K562 (cell line): ENCODE data around the gene TGM1. TPM values are rescaled to one million over a fixed set of nuclear protein-coding genes. Genes with fewer than 3 reads are reported as not detected.

Experiments
- ATAC-seq: fragments of 200-7000 bp; cut with Tn5 transposase; 3 replicates; pipeline ENCODE4 v1.9.1; 2020; ENCODE audit warnings: moderate library complexity
- BruUV-seq: library from RNA; stranded (reverse); fragments of 400-500 nt; replicated peaks from 2 replicates; lab custom pipeline; 2021; lab: Mats Ljungman, UMichigan
- CTCF ChIA-PET: fragments of 300-600 bp; formaldehyde crosslinking; extraction: SDS; loops from one replicate; lab custom pipeline; 2021; ENCODE audit warnings: low intra/inter-chr PET ratio; lab: Yijun Ruan, JAX
- POLR2A ChIA-PET: fragments of 300-600, 350-650 bp; sonication (Branson Sonifier 250); formaldehyde crosslinking; extraction: SDS; loops from one replicate; lab custom pipeline; 2021; ENCODE audit warnings: antibody characterized with exemption, inconsistent platforms; lab: Yijun Ruan, JAX
- DNase-seq, 4 experiments: peaks; one replicate each; pipeline versions ENCODE4 v3.0.0 to v3.0.0-alpha.2; 2011 to 2018; ENCODE audit warnings: low spot score in 3 of 4, mixed read lengths in 3 of 4; ENCODE audit errors: extremely low read depth in 1 of 4
- FAIRE-seq: peaks from 2 replicates; lab custom pipeline; 2011; peaks lifted over from hg19 to GRCh38; lab: Jason Lieb, UNC
- H2AFZ ChIP-seq: 2 replicates; pipeline ENCODE4 v1.6.0; 2011; ENCODE audit warnings: low read depth, low read length, control low read depth, inconsistent platforms
- H3K27ac ChIP-seq: fragments of 200-600 bp; 3 replicates; pipeline ENCODE4 v1.8.0; 2011; ENCODE audit warnings: low read depth, mild to moderate bottlenecking, control low read depth, inconsistent platforms, low read length, moderate library complexity, mixed read lengths; ENCODE audit errors: extremely low read depth
- H3K27me3 ChIP-seq, 2 experiments: fragments of 300-600 bp in 1 of 2; 2 replicates in 1 of 2; 3 replicates in 1 of 2; pipeline versions ENCODE4 v1.6.0 to v1.8.0; 2011; ENCODE audit warnings: inconsistent platforms in 2 of 2, low read length in 2 of 2, mild to moderate bottlenecking in 1 of 2, mixed read lengths in 1 of 2, moderate library complexity in 1 of 2; ENCODE audit not compliant: control insufficient read depth in 2 of 2, insufficient read depth in 2 of 2
- H3K36me3 ChIP-seq: fragments of 300-600 bp; 3 replicates; pipeline ENCODE4 v1.8.0; 2011; ENCODE audit warnings: mild to moderate bottlenecking, low read length, inconsistent platforms; ENCODE audit not compliant: control insufficient read depth, insufficient read depth
- H3K4me1 ChIP-seq, 2 experiments: fragments of 200-600 bp in 1 of 2; replicated peaks in 1 of 2; 2 replicates in 1 of 2; 3 replicates in 1 of 2; pipeline versions ENCODE4 v1.5.1 to v1.8.0; 2011; ENCODE audit warnings: inconsistent platforms in 2 of 2, low read length in 2 of 2, mild to moderate bottlenecking in 1 of 2, mixed read lengths in 1 of 2, moderate library complexity in 1 of 2; ENCODE audit not compliant: control insufficient read depth in 2 of 2, insufficient read depth in 2 of 2
- H3K4me2 ChIP-seq: 2 replicates; pipeline ENCODE4 v1.6.1; 2011; ENCODE audit warnings: low read length, control low read depth, inconsistent platforms, mixed read lengths; ENCODE audit not compliant: insufficient read depth
- H3K4me3 ChIP-seq: fragments of 200-600 bp; sonication (generic), shearing (Covaris generic); 2 replicates; pipeline ENCODE4 v1.5.1; 2016; ENCODE audit warnings: control low read depth, inconsistent platforms
- H3K79me2 ChIP-seq: fragments of 200-600 bp; 3 replicates; pipeline ENCODE4 v1.8.0; 2011; ENCODE audit warnings: low read length, inconsistent platforms; ENCODE audit not compliant: control insufficient read depth, insufficient read depth
- H3K9ac ChIP-seq, 2 experiments: 2 replicates each; pipeline versions ENCODE4 v1.6.0 to v1.6.1; 2011; ENCODE audit warnings: low read depth in 2 of 2, low read length in 2 of 2, control low read depth in 1 of 2, inconsistent platforms in 1 of 2, mild to moderate bottlenecking in 1 of 2, mixed read lengths in 1 of 2; ENCODE audit not compliant: insufficient read depth in 1 of 2
- H3K9me1 ChIP-seq: one replicate; pipeline ENCODE4 v1.6.0; 2011; ENCODE audit warnings: inconsistent platforms, mild to moderate bottlenecking, low read length, moderate library complexity; ENCODE audit not compliant: control insufficient read depth, insufficient read depth
- H3K9me3 ChIP-seq: replicated peaks from 2 replicates; pipeline ENCODE4 v1.5.1; 2011; ENCODE audit warnings: low read depth, low read length, inconsistent platforms; ENCODE audit not compliant: control insufficient read depth, insufficient read depth
- H4K20me1 ChIP-seq: replicated peaks from 2 replicates; pipeline ENCODE4 v1.6.1; 2011; ENCODE audit warnings: low read length, inconsistent platforms, mixed read lengths; ENCODE audit not compliant: control insufficient read depth, insufficient read depth
- CBFB ChIP-seq: sonication (generic); formaldehyde crosslinking; IDR thresholded peaks from 2 replicates; pipeline ENCODE4 v1.4.0; 2020; ENCODE audit warnings: mild to moderate bottlenecking, missing genetic modification reagents
- CREB3 ChIP-seq: fragments of 450-650 bp; conservative IDR thresholded peaks from 2 replicates; pipeline ENCODE4 v1.6.1; 2016; ENCODE audit warnings: missing genetic modification characterization, low read depth, mild to moderate bottlenecking, missing compliant biosample characterization, moderate library complexity
- ETS1 ChIP-seq: conservative IDR thresholded peaks from 2 replicates; pipeline ENCODE4 v1.6.1; 2011; ENCODE audit warnings: low read depth, mild to moderate bottlenecking, low read length; ENCODE audit not compliant: control insufficient read depth
- ETS2 ChIP-seq: IDR thresholded peaks from 2 replicates; pipeline ENCODE4 v1.6.1; 2016; ENCODE audit warnings: borderline replicate concordance, missing genetic modification characterization, mild to moderate bottlenecking, moderate library complexity, missing compliant biosample characterization; ENCODE audit not compliant: poor library complexity, severe bottlenecking
- FOSL1 ChIP-seq: fragments of 200-800 bp; sonication (Bioruptor generic); conservative IDR thresholded peaks from 2 replicates; pipeline ENCODE4 v1.6.1; 2016; ENCODE audit warnings: missing genetic modification characterization, missing compliant biosample characterization
- NELFE ChIP-seq: IDR thresholded peaks from 2 replicates; pipeline ENCODE4 v1.6.1; 2011; ENCODE audit warnings: mild to moderate bottlenecking; ENCODE audit not compliant: insufficient read depth, insufficient read length
- POU5F1 ChIP-seq: fragments of 150-350 bp; IDR thresholded peaks from 2 replicates; pipeline ENCODE4 v1.6.1; 2014; ENCODE audit warnings: borderline replicate concordance, low read length, low read depth, mild to moderate bottlenecking; ENCODE audit not compliant: partially characterized antibody
- RBBP5 ChIP-seq: fragments of 200-600 bp; sonication (generic); IDR thresholded peaks from 2 replicates; pipeline ENCODE4 v1.6.1; 2012; ENCODE audit warnings: borderline replicate concordance, mild to moderate bottlenecking, low read length, control low read depth, inconsistent platforms; ENCODE audit not compliant: insufficient read depth, poor library complexity, severe bottlenecking
- RBM39 ChIP-seq: fragments of 200-400 bp; formaldehyde crosslinking; optimal IDR thresholded peaks from 2 replicates; pipeline ENCODE3; 2018; ENCODE audit warnings: low read depth, low read length
- SIN3A ChIP-seq, 2 experiments: fragments of 150-350 bp in 1 of 2; IDR thresholded peaks; 2 replicates each; pipeline ENCODE4 v1.6.1; 2011 to 2016; ENCODE audit warnings: borderline replicate concordance in 2 of 2, low read depth in 2 of 2, low read length in 2 of 2, mild to moderate bottlenecking in 2 of 2, moderate library complexity in 2 of 2; ENCODE audit not compliant: control insufficient read depth in 1 of 2
- TFE3 ChIP-seq: fragments of 450-650 bp; formaldehyde crosslinking; IDR thresholded peaks from 2 replicates; pipeline ENCODE4 v1.4.0; 2020; ENCODE audit warnings: mild to moderate bottlenecking, mixed read lengths
- ZFX ChIP-seq: sonication (generic); formaldehyde crosslinking; IDR thresholded peaks from 2 replicates; pipeline ENCODE4 v1.8.0; 2022; ENCODE audit warnings: mild to moderate bottlenecking, missing genetic modification reagents, moderate library complexity
- ZNF444 ChIP-seq: fragments of 250-450 bp; sonication (Bioruptor Pico); IDR thresholded peaks from 2 replicates; pipeline ENCODE4 v1.4.0; 2020; ENCODE audit warnings: mild to moderate bottlenecking, moderate library complexity
- ZSCAN29 ChIP-seq: fragments of 450-650 bp; IDR thresholded peaks from 2 replicates; pipeline ENCODE4 v1.6.1; 2017
- WGBS: fragments of 100-300 bp; shearing (Covaris generic); methylation state at CpG from one replicate; pipeline ENCODE4 v1.1.6; 2016; ENCODE audit warnings: low coverage, mixed read lengths; ENCODE audit not compliant: insufficient coverage; ENCODE audit errors: missing lambda C conversion rate; 5-methylcytosine and 5-hydroxymethylcytosine counted together
- in situ Hi-C: fragments of 300-500 bp; cut with MboI; formaldehyde crosslinking; loops from 4 replicates; pipeline ENCODE4 v1.15.0; 2018; ENCODE audit warnings: inconsistent platforms, mixed read lengths
- intact Hi-C: fragments of 100-400 bp; cut with micrococcal nuclease; formaldehyde crosslinking; loops from 2 replicates; pipeline ENCODE4 v1.14.2; 2022
- polyA plus RNA-seq, 8 experiments: library from polyadenylated mRNA; depleted of rRNA in 4 of 8; stranded (reverse) in 5 of 8; unstranded in 3 of 8; fragments of >200 nt; fragmentation: Nextera tagmentation in 2 of 8; fragmentation: Illumina TruSeq in 1 of 8; extraction: Ambion mirVana in 2 of 8; extraction: Trizol in 1 of 8; gene quantifications; 2 replicates each; pipeline versions ENCODE4 v1.2.1 to v1.2.3, GENCODE V29; 2011 to 2014; ENCODE audit warnings: inconsistent platforms in 1 of 8, missing spikeins in 1 of 8
- total RNA-seq, 7 experiments: library from RNA; depleted of rRNA in 6 of 7; stranded (reverse); fragments of >200 nt in 6 of 7; fragmentation: Illumina TruSeq in 2 of 7; extraction: Trizol in 2 of 7; gene quantifications; 2 replicates each; pipeline versions ENCODE4 v1.2.1 to v1.2.3, GENCODE V29; 2011 to 2021; ENCODE audit warnings: low replicate concordance in 1 of 7

The TGM1 gene
- total and polyA plus RNA-seq, 9 of the 15 experiments (the other 6 are each of a cell fraction or from before 2014, with no cell fraction given) = 0.13 to 4.4 (median 0.88) TPM

- TF ChIP-seq CREB3 (tag) = no peak
- peak; percentile 45 for TF ChIP-seq FOSL1 (tag)
- TF ChIP-seq TFE3 (CRISPR knock-in tag) = no peak
- TF ChIP-seq, all 486 proteins: peak for 7
Observed at GRCh38 chr14:24243336-24243836, 19.6 kb downstream of the TGM1 start (continued).

- TSS peak; percentile 59 for BruUV-seq
- CTCF ChIA-PET = interaction anchor here (0.9 to 3.0 kb wide), 3 partner anchors 29 to 66 kb away, joined by 3 to 41 read pairs (median 5); partner anchors contain the start of gene CIDEB
- peaks cover 42% of the 10 kb centered on the region for H3K36me3 ChIP-seq
- peak; percentile 40 for TF ChIP-seq RBM39
- TF ChIP-seq ETS2 (tag) = no peak
- TF ChIP-seq POU5F1 = no peak
- TF ChIP-seq RBBP5 = peak; percentile 66
- peak in 1 of 2 experiments; percentile 31; a peak in 1 of 4 replicates for TF ChIP-seq SIN3A (IDR thresholded peaks at IDR 0.05; ENCODE audit: borderline replicate concordance in 2 of 2, control insufficient read depth in 1 of 2, low read depth in 2 of 2, low read length in 2 of 2)
- TF ChIP-seq ZNF444 = no peak
- TF ChIP-seq NELFE = no peak
- no peak for TF ChIP-seq ZSCAN29
- no peak for TF ChIP-seq CBFB
- TF ChIP-seq ZFX (CRISPR knock-in tag) = 0 out of 2 replicates have a peak, but pooled peaks have one; percentile 27
- TF ChIP-seq ETS1 = 0 out of 2 replicates have a peak, but pooled peaks have one; percentile 47
Observed at GRCh38 chr14:24241829-24242443, 21.0 kb downstream of the TGM1 start.

More at GRCh38 chr14:24241829-24242443, 21.0 kb downstream of the TGM1 start:
- Histone ChIP-seq H3K4me3 (peak overlapping the region; percentile 59), H3K27ac (peak overlapping the region; percentile 98), H3K9ac (peak overlapping the region; percentile 77 to 95), H2AFZ (peak overlapping the region; percentile 84), H3K27me3 (no peaks in the 10 kb centered on the region), H3K4me2 (peak overlapping the region; percentile 88), H3K9me3 (no peaks in the 10 kb centered on the region), H3K4me1 (peaks cover 13 to 15% of the 10 kb centered on the region in 2 experiments; a peak in 4 of 5 replicates), H3K79me2 (peaks cover 10% of the 10 kb centered on the region; the same call in 2 of the 3 replicates), H3K9me1 (no peaks in the 10 kb centered on the region), H4K20me1 (no peaks in the 10 kb centered on the region; the same call in 1 of the 2 replicates)
- 4% methylated on average over 26 of the region's 39 CpGs for WGBS
- FAIRE-seq (no peak), DNase-seq (peak; percentile 92 to 95 (median 92)), ATAC-seq (peak; percentile 94)
- POLR2A ChIA-PET = interaction anchor here (1.0 to 1.9 kb wide), 17 partner anchors 11 to 190 kb away, joined by 3 to 18 read pairs (median 6); partner anchors contain the start of genes CHMP4A, CIDEB, DCAF11 and DHRS1
- intact Hi-C loops (loop anchor here (2.0 kb wide), 2 partner anchors 29 to 189 kb away; partner anchors contain the start of gene RABGGTA), in situ Hi-C loops (loop anchor here (5.0 to 10.0 kb wide), 2 partner anchors 55 to 193 kb away; partner anchors contain the start of genes DHRS1 and NOP9)
